ENCODE measurements around the gene BOLA3. TPM values are rescaled to one million over a fixed set of nuclear protein-coding genes. Genes with fewer than 3 reads are reported as not detected.

Gene BOLA3
- total and polyA plus RNA-seq, 2 of the 4 experiments (the other 2 are of a cell fraction): 13.3 to 39.5 TPM

DNA sequence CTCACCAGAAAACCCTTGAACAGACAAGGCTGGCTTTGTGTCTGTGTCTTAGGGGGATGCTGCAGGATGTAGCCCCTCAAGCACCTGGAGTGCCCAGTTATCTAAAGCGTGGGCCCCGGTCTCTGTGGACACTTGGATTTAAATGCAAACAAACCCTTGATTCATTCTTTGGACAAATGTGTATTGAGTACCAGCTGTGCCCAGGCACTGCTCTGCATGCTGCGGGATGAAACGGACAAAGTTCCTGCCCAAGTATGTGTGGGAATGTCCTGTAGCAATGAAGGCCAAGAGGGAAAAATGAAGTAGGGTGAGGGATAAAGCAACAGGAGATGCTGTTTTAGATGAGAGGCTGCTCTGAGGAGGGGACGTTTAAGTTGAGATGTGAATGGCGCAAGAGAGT, 53.9 kb downstream of the BOLA3 start:
- H3K27ac ChIP-seq (ENCODE audit: insufficient read depth, low read length): no peak overlapping the region
- 89% methylated on average over 4 of the region's 6 CpGs; no CpG with 5 or more reads in 1 of the 2 experiments for WGBS, 2 experiments (ENCODE audit: extremely low coverage in 2 of 2, insufficient read length in 1 of 2)
- in situ Hi-C loops (cut with MboI; ENCODE audit: low sequenced_read_pairs): no loop called here
- dilution Hi-C loops (cut with HindIII; ENCODE audit: low sequenced_read_pairs, unreplicated experiment): no loop called here
- no peak overlapping the region for H2BK15ac ChIP-seq (ENCODE audit: low read depth, low read length)
- H3K9me3 ChIP-seq (ENCODE audit: control insufficient read depth, insufficient read depth, low read length): no peaks in the 10 kb centered on the region
- H2AK5ac ChIP-seq (ENCODE audit: low read depth, low read length): no peak overlapping the region
- no peak overlapping the region for H3K56ac ChIP-seq (ENCODE audit: extremely low read depth, insufficient read depth, low read length)
- H3K27me3 ChIP-seq (ENCODE audit: control insufficient read depth, insufficient read depth, low read length): no peaks in the 10 kb centered on the region
- intact Hi-C loops (cut with micrococcal nuclease): no loop called here
- H3K23ac ChIP-seq (ENCODE audit: low read depth, low read length): no peak overlapping the region
- peaks cover 48% of the 10 kb centered on the region for H3K36me3 ChIP-seq (ENCODE audit: control insufficient read depth, insufficient read depth, low read length)
- H2BK5ac ChIP-seq (ENCODE audit: low read depth, low read length, poor library complexity, severe bottlenecking): no peak overlapping the region
- POLR2A ChIA-PET (ENCODE audit: unreplicated experiment): no interaction called here
- H3K4me2 ChIP-seq (ENCODE audit: low read depth, low read length): no peak overlapping the region
- DNase-seq (no peak), ATAC-seq (ENCODE audit: low read depth) (no peak)
- no peak overlapping the region for H4K91ac ChIP-seq (ENCODE audit: insufficient read depth, low read depth, low read length)
- TF ChIP-seq BHLHE40 (IDR thresholded peaks at IDR 0.05; ENCODE audit: low read depth, low read length): no peak
- TF ChIP-seq MAZ (IDR thresholded peaks at IDR 0.05; ENCODE audit: borderline replicate concordance, low read depth, low read length): no peak
- TF ChIP-seq RCOR1 (IDR thresholded peaks at IDR 0.05; ENCODE audit: insufficient replicate concordance, low read length): no peak
- TF ChIP-seq SMC3 (IDR thresholded peaks at IDR 0.05; ENCODE audit: low read depth, low read length): no peak
- TF ChIP-seq, protein P1, sequence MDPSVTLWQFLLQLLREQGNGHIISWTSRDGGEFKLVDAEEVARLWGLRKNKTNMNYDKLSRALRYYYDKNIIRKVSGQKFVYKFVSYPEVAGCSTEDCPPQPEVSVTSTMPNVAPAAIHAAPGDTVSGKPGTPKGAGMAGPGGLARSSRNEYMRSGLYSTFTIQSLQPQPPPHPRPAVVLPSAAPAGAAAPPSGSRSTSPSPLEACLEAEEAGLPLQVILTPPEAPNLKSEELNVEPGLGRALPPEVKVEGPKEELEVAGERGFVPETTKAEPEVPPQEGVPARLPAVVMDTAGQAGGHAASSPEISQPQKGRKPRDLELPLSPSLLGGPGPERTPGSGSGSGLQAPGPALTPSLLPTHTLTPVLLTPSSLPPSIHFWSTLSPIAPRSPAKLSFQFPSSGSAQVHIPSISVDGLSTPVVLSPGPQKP (IDR thresholded peaks at IDR 0.05; ENCODE audit: borderline replicate concordance, low read depth, low read length): no peak
- no peak for TF ChIP-seq POLR2A (IDR thresholded peaks at IDR 0.05; ENCODE audit: low read depth, low read length)
- TF ChIP-seq CHD1 (IDR thresholded peaks at IDR 0.05; ENCODE audit: low read depth, low read length): no peak
- no peak for TF ChIP-seq NFE2L2 (IDR thresholded peaks at IDR 0.05; ENCODE audit: low read depth, low read length)
- TF ChIP-seq, protein P2, sequence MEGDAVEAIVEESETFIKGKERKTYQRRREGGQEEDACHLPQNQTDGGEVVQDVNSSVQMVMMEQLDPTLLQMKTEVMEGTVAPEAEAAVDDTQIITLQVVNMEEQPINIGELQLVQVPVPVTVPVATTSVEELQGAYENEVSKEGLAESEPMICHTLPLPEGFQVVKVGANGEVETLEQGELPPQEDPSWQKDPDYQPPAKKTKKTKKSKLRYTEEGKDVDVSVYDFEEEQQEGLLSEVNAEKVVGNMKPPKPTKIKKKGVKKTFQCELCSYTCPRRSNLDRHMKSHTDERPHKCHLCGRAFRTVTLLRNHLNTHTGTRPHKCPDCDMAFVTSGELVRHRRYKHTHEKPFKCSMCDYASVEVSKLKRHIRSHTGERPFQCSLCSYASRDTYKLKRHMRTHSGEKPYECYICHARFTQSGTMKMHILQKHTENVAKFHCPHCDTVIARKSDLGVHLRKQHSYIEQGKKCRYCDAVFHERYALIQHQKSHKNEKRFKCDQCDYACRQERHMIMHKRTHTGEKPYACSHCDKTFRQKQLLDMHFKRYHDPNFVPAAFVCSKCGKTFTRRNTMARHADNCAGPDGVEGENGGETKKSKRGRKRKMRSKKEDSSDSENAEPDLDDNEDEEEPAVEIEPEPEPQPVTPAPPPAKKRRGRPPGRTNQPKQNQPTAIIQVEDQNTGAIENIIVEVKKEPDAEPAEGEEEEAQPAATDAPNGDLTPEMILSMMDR (conservative IDR thresholded peaks at IDR 0.05; ENCODE audit: low read depth, low read length): no peak
- no peak for TF ChIP-seq RAD21 (IDR thresholded peaks at IDR 0.05; ENCODE audit: low read length)
- TF ChIP-seq FOS (IDR thresholded peaks at IDR 0.05; ENCODE audit: low read depth, low read length): no peak
- no peak for TF ChIP-seq CEBPB (IDR thresholded peaks at IDR 0.05; ENCODE audit: low read depth, low read length)
- TF ChIP-seq MAFK (IDR thresholded peaks at IDR 0.05; ENCODE audit: low read depth, low read length): no peak
- no peak for TF ChIP-seq MXI1 (IDR thresholded peaks at IDR 0.05; ENCODE audit: borderline replicate concordance, low read depth, low read length)
- H2BK120ac ChIP-seq (ENCODE audit: low read depth, low read length): no peak overlapping the region
- no peak overlapping the region for H4K5ac ChIP-seq (ENCODE audit: low read depth, low read length)
- no peak overlapping the region for H2AFZ ChIP-seq (replicated peaks; ENCODE audit: low read length, poor library complexity)
- no TSS peak for BruUV-seq (replicated peaks)
- no peak overlapping the region for H3K14ac ChIP-seq (replicated peaks; ENCODE audit: low read depth, low read length)
- no peak overlapping the region for H3K4me3 ChIP-seq (ENCODE audit: insufficient read depth, low read depth, low read length)
- no peaks in the 10 kb centered on the region for H3K9me1 ChIP-seq (ENCODE audit: insufficient read depth, low read length)
- H3K4me1 ChIP-seq (ENCODE audit: control insufficient read depth, insufficient read depth, low read length): no peaks in the 10 kb centered on the region
- no peak overlapping the region for H2AK9ac ChIP-seq (replicated peaks; ENCODE audit: low read depth, low read length, poor library complexity)
- CTCF ChIA-PET: no interaction called here
- H3K18ac ChIP-seq (ENCODE audit: low read depth, low read length): no peak overlapping the region
- H3K9ac ChIP-seq (ENCODE audit: low read depth, low read length): no peak overlapping the region
- H3K4ac ChIP-seq (ENCODE audit: low read depth, low read length): no peak overlapping the region
- H4K8ac ChIP-seq (ENCODE audit: low read depth in 2 of 2, low read length in 2 of 2): no peak overlapping the region
- H3K79me1 ChIP-seq (ENCODE audit: low read depth in 1 of 2, low read length in 2 of 2): peaks cover 0 to 2% of the 10 kb centered on the region in 2 experiments; a peak in 2 of 4 replicates
- H4K20me1 ChIP-seq (ENCODE audit: insufficient read depth, low read length): no peaks in the 10 kb centered on the region
- H2BK20ac ChIP-seq (ENCODE audit: low read depth, low read length): no peak overlapping the region
